GM12878 (cell line): Measurements from ENCODE around the gene TEC.
"Not testable (repeated sequence)": the region's sequence is repeated elsewhere in the genome, so short reads cannot be mapped to it uniquely, and the experiment has no call there.

ENCODE experiments used
- BRCA1 ChIP-seq: IDR thresholded peaks from 2 replicates; pipeline ENCODE4 v1.6.1; 2011; ENCODE audit warnings: low read depth, low read length, improper control_type of control experiment
- CBX5 ChIP-seq: sonication (generic); IDR thresholded peaks from 2 replicates; pipeline ENCODE4 v1.6.1; 2016; ENCODE audit warnings: low read depth, moderate library complexity, mild to moderate bottlenecking, inconsistent platforms
- FOS ChIP-seq: IDR thresholded peaks from 3 replicates; pipeline ENCODE4 v1.6.1; 2011; ENCODE audit warnings: borderline replicate concordance; ENCODE audit not compliant: insufficient read length; ENCODE audit errors: extremely low read depth
- HDAC2 ChIP-seq: fragments of 200-600 bp; sonication (generic); IDR thresholded peaks from 2 replicates; pipeline ENCODE4 v1.6.1; 2017
- POLR2AphosphoS5 ChIP-seq: IDR thresholded peaks from 2 replicates; pipeline ENCODE4 v1.6.1; 2011; ENCODE audit warnings: mild to moderate bottlenecking, low read length, inconsistent platforms
- SIN3A ChIP-seq: IDR thresholded peaks from 2 replicates; pipeline ENCODE4 v1.6.1; 2012; ENCODE audit warnings: low read depth, low read length, improper control_type of control experiment
- SMARCA5 ChIP-seq: fragments of 450-650 bp; IDR thresholded peaks from 2 replicates; pipeline ENCODE4 v1.6.1; 2017; ENCODE audit warnings: mild to moderate bottlenecking
- SMC3 ChIP-seq: IDR thresholded peaks from 2 replicates; pipeline ENCODE4 v1.6.1; 2011; ENCODE audit warnings: low read length, improper control_type of control experiment, borderline replicate concordance
- TF ChIP-seq, protein P1 (sequence below), 3 experiments: IDR thresholded peaks in 2 of 3; conservative IDR thresholded peaks in 1 of 3; 2 replicates each; pipeline ENCODE4 v1.5.1; 2011; ENCODE audit warnings: low read depth in 3 of 3, low read length in 3 of 3, mild to moderate bottlenecking in 3 of 3, control low read depth in 2 of 3, moderate library complexity in 2 of 3, inconsistent platforms in 1 of 3, mixed read lengths in 1 of 3; ENCODE audit not compliant: control insufficient read depth in 2 of 3, insufficient read depth in 1 of 3; ENCODE audit errors: extremely low read depth in 1 of 3

- TF ChIP-seq FOS, SMC3, CBX5, BRCA1, SIN3A, POLR2AphosphoS5, HDAC2, SMARCA5: not testable (repeated sequence)
- TF ChIP-seq, protein P1, sequence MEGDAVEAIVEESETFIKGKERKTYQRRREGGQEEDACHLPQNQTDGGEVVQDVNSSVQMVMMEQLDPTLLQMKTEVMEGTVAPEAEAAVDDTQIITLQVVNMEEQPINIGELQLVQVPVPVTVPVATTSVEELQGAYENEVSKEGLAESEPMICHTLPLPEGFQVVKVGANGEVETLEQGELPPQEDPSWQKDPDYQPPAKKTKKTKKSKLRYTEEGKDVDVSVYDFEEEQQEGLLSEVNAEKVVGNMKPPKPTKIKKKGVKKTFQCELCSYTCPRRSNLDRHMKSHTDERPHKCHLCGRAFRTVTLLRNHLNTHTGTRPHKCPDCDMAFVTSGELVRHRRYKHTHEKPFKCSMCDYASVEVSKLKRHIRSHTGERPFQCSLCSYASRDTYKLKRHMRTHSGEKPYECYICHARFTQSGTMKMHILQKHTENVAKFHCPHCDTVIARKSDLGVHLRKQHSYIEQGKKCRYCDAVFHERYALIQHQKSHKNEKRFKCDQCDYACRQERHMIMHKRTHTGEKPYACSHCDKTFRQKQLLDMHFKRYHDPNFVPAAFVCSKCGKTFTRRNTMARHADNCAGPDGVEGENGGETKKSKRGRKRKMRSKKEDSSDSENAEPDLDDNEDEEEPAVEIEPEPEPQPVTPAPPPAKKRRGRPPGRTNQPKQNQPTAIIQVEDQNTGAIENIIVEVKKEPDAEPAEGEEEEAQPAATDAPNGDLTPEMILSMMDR (IDR thresholded peaks at IDR 0.05 in 2 of 3, conservative IDR thresholded peaks at IDR 0.05 in 1 of 3; ENCODE audit: control insufficient read depth in 2 of 3, extremely low read depth in 1 of 3, insufficient read depth in 1 of 3, low read depth in 3 of 3, low read length in 3 of 3), result not testable (repeated sequence)
Measured at GRCh38 chr4:48285640-48286039, 16.0 kb upstream of the TEC start.
